Calu3 (cell line): ENCODE measurements around the gene CACNA2D4. TPM values are rescaled to one million over a fixed set of nuclear protein-coding genes. Genes with fewer than 3 reads are reported as not detected.

Source experiments
- Bru-seq: library from RNA; stranded (reverse); fragments of 400-500 nt; gene quantifications from one replicate; lab custom pipeline; 2021; lab: Mats Ljungman, UMichigan
- BruChase-seq, 2 experiments: library from RNA; stranded (reverse); fragments of 400-500 nt; gene quantifications; one replicate each; lab custom pipeline; 2021; lab: Mats Ljungman, UMichigan
- BruUV-seq: library from RNA; stranded (reverse); fragments of 400-500 nt; replicated peaks from 2 replicates; lab custom pipeline; 2021; lab: Mats Ljungman, UMichigan
- CTCF ChIA-PET: fragments of 300-600 bp; sonication (Branson Sonifier 250); formaldehyde crosslinking; loops from one replicate; lab custom pipeline; 2022; ENCODE audit warnings: antibody characterized with exemption; lab: Charles Lee
- DNase-seq: peaks from one replicate; pipeline ENCODE4 v3.0.0; 2022
- H3K27ac Mint-ChIP-seq: one replicate; pipeline ENCODE4 v1.8.0; 2022; ENCODE audit warnings: mixed read lengths; ENCODE audit not compliant: unreplicated experiment
- H3K27me3 Mint-ChIP-seq: one replicate; pipeline ENCODE4 v1.8.0; 2022; ENCODE audit warnings: mixed read lengths; ENCODE audit not compliant: unreplicated experiment
- H3K36me3 Mint-ChIP-seq: one replicate; pipeline ENCODE4 v1.8.0; 2022; ENCODE audit warnings: mild to moderate bottlenecking, moderate library complexity, mixed read lengths; ENCODE audit not compliant: insufficient read depth, unreplicated experiment
- H3K4me1 Mint-ChIP-seq: one replicate; pipeline ENCODE4 v1.8.0; 2022; ENCODE audit warnings: mild to moderate bottlenecking, low read depth, mixed read lengths; ENCODE audit not compliant: unreplicated experiment
- H3K4me3 Mint-ChIP-seq: one replicate; pipeline ENCODE4 v1.8.0; 2022; ENCODE audit warnings: mild to moderate bottlenecking, low read depth, moderate library complexity, mixed read lengths; ENCODE audit not compliant: unreplicated experiment
- H3K9me3 Mint-ChIP-seq: one replicate; pipeline ENCODE4 v1.8.0; 2022; ENCODE audit warnings: low read depth, mixed read lengths; ENCODE audit not compliant: unreplicated experiment
- CTCF ChIP-seq: fragments of 200-600 bp; IDR thresholded peaks from one replicate; pipeline ENCODE4 v1.8.0; 2022; ENCODE audit warnings: antibody characterized with exemption; ENCODE audit not compliant: unreplicated experiment
- intact Hi-C: fragments of 100-400 bp; cut with micrococcal nuclease; formaldehyde crosslinking; loops from one replicate; pipeline ENCODE4 v1.10.0; 2022; ENCODE audit not compliant: unreplicated experiment
- long read RNA-seq: library from polyadenylated mRNA; stranded (forward); transcript quantifications from one replicate; pipeline ENCODE4 v2.0.0, GENCODE V29; 2022
- total RNA-seq: library from RNA; stranded (reverse); gene quantifications from 2 replicates; pipeline ENCODE4 v1.2.3, GENCODE V29; 2022

The CACNA2D4 gene, protein sequence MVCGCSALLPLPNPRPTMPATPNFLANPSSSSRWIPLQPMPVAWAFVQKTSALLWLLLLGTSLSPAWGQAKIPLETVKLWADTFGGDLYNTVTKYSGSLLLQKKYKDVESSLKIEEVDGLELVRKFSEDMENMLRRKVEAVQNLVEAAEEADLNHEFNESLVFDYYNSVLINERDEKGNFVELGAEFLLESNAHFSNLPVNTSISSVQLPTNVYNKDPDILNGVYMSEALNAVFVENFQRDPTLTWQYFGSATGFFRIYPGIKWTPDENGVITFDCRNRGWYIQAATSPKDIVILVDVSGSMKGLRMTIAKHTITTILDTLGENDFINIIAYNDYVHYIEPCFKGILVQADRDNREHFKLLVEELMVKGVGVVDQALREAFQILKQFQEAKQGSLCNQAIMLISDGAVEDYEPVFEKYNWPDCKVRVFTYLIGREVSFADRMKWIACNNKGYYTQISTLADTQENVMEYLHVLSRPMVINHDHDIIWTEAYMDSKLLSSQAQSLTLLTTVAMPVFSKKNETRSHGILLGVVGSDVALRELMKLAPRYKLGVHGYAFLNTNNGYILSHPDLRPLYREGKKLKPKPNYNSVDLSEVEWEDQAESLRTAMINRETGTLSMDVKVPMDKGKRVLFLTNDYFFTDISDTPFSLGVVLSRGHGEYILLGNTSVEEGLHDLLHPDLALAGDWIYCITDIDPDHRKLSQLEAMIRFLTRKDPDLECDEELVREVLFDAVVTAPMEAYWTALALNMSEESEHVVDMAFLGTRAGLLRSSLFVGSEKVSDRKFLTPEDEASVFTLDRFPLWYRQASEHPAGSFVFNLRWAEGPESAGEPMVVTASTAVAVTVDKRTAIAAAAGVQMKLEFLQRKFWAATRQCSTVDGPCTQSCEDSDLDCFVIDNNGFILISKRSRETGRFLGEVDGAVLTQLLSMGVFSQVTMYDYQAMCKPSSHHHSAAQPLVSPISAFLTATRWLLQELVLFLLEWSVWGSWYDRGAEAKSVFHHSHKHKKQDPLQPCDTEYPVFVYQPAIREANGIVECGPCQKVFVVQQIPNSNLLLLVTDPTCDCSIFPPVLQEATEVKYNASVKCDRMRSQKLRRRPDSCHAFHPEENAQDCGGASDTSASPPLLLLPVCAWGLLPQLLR
- total RNA-seq: 0.80 and 0.86 TPM in 2 replicates
- Bru-seq, nascent RNA: percentile 1 among the genes with signal in this experiment
- BruChase-seq, experiment 1, labeled RNA remaining after a 6-hour chase: percentile 2 among the genes with signal in this experiment
- BruChase-seq, experiment 2, labeled RNA remaining after a 2-hour chase: percentile 5 among the genes with signal in this experiment
- long read RNA-seq: 0 reads

DNA sequence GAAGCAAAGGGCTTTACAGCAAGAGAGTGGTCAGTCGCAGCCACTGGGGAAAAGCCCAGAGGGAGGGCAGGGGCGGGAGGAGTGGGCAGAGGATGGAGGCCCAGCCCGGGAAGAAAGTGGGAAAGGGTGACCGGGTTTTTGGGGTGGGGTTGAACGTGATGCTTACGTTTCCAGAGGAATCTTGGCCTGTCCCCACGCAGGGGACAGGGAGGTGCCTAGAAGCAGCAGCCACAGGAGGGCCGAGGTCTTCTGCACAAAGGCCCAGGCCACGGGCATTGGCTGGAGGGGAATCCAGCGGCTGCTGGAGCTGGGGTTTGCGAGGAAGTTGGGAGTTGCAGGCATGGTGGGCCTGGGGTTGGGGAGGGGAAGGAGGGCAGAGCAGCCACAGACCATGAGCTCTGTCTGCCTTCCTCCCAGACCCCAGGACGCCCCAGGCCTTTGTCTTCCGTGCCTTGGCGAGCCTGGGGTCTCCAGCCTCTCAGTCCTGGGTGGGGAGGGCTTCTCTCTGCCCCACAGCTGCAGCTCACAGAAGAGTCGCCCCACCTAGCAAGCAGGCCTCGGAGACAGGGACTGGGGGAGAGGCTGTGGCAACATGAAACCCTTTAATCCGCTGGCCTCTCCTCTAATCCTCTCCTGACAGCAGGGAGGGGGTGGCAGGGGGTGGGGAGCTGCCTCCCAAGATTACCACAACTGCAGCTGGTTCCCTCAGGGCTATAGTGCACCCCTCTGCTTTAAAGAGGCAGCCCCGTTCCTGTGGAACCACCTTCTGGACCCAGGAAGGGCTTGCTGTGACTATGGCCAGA is at the start of gene CACNA2D4:
TSS of gene CACNA2D4 (minus strand) at position 572 of the 803 bp plus-strand sequence. CDS start at position 393, 179 bp downstream.
- H3K36me3 Mint-ChIP-seq: no peaks in the 10 kb centered on the region
- H3K4me3 Mint-ChIP-seq: no peak within 1 kb of the TSS
- no TSS peak for BruUV-seq
- CTCF ChIA-PET: no interaction called here
- DNase-seq: no peak
- H3K4me1 Mint-ChIP-seq: no peaks in the 10 kb centered on the region
- H3K9me3 Mint-ChIP-seq: no peaks in the 10 kb centered on the region
- peaks cover 82% of the 10 kb centered on the region for H3K27me3 Mint-ChIP-seq
- intact Hi-C loops: no loop called here
- H3K27ac Mint-ChIP-seq: no peak within 1 kb of the TSS
- TF ChIP-seq CTCF: no peak

DNA sequence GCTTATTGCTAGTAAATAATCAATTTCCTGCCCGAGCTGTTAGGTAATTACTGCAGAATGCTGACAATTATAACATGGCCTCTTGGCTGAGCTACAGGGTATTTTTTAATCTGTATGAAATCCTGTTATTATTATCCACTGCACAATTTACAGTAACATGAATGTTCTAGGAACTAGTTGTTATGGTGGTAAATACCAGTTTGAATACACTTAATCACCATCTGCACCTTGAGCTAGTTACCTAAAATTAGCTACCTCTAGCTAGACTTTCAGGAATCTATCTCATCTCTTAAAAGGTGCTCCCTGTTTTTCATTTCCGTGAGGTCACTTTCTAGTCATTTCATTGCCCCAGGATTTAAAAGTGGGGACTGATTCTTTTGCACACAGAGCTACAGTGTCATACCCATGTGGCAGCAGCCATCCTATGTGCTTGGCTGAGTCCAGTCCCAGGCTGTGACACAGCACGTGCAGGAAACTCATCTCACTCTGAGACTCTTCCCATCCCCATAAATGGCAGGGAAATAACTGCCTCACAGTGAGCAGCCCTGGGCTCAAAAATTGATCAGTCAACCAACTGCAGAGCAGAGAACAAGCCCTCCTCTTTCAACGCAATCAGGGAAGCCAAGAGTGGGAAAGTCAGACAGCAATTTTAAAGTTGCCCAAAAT is 48.2 kb upstream of the CACNA2D4 start:
- no peak for TF ChIP-seq CTCF
- no TSS peak for BruUV-seq
- DNase-seq: no peak
- Mint-ChIP-seq H3K36me3 (no peaks in the 10 kb centered on the region), H3K4me3 (no peak overlapping the region), H3K27me3 (no peaks in the 10 kb centered on the region), H3K27ac (no peak overlapping the region), H3K9me3 (no peaks in the 10 kb centered on the region), H3K4me1 (no peaks in the 10 kb centered on the region)
- CTCF ChIA-PET: no interaction called here
- intact Hi-C loops: no loop called here

GRCh38 chr12:1965916-1966315 is 47.5 kb upstream of the CACNA2D4 start:
- no peaks in the 10 kb centered on the region for H3K9me3 Mint-ChIP-seq
- no peaks in the 10 kb centered on the region for H3K36me3 Mint-ChIP-seq
- no peaks in the 10 kb centered on the region for H3K4me1 Mint-ChIP-seq
- H3K27me3 Mint-ChIP-seq: no peaks in the 10 kb centered on the region
- DNase-seq: no peak
- H3K4me3 Mint-ChIP-seq: no peak overlapping the region
- TF ChIP-seq CTCF: no peak
- BruUV-seq: no TSS peak
- CTCF ChIA-PET: no interaction called here
- intact Hi-C loops: no loop called here
- no peak overlapping the region for H3K27ac Mint-ChIP-seq
